ENCODE data around the gene PRUNE1.

Gene PRUNE1

DNA sequence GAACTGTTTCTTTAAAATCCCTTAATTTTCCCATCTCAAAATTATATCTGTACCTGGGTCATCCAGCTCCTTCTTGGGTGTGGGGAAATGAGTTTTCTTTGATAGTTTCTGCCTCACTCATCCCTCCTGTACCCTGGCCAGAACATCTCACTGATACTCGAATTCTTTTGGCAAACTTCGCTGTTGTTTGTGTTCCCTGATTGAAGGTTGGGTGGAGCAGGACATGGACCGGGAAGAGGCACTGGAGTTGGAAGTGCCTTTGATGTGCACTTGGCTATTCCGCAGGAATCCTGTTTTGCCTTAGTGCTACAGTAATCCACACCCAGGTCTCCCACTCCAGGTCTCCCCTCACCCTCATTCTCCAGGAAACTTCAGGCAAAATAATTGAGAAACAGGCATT, 12.8 kb upstream of the PRUNE1 start:
- Mint-ChIP-seq H3K27ac (no peak overlapping the region), H3K4me1 (peaks cover 20% of the 10 kb centered on the region), H3K4me3 (no peak overlapping the region), H3K9me3 (no peaks in the 10 kb centered on the region), H3K27me3 (no peaks in the 10 kb centered on the region)
- DNase-seq (no peak), ATAC-seq (no peak)

DNA sequence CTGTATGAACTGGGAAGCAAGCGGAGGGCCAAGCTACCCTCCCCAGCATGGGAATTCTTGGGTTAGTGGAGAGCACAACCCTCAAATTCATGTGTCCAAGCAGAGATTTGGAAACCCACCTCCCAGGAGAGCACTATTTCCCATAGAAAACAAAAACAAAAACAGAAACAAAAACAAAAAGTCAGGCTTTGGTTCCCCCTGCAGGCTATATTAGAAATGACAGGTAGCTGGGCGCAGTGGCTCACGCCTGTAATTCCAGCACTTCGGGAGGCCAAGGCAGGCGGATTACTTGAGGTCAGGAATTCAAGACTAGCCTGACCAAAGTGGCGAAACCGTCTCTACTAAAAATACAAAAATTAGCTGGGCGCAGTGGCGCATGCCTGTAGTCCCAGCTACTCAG, 12.4 kb upstream of the PRUNE1 start:
- Mint-ChIP-seq H3K27ac (no peak overlapping the region), H3K4me3 (no peak overlapping the region)

DNA sequence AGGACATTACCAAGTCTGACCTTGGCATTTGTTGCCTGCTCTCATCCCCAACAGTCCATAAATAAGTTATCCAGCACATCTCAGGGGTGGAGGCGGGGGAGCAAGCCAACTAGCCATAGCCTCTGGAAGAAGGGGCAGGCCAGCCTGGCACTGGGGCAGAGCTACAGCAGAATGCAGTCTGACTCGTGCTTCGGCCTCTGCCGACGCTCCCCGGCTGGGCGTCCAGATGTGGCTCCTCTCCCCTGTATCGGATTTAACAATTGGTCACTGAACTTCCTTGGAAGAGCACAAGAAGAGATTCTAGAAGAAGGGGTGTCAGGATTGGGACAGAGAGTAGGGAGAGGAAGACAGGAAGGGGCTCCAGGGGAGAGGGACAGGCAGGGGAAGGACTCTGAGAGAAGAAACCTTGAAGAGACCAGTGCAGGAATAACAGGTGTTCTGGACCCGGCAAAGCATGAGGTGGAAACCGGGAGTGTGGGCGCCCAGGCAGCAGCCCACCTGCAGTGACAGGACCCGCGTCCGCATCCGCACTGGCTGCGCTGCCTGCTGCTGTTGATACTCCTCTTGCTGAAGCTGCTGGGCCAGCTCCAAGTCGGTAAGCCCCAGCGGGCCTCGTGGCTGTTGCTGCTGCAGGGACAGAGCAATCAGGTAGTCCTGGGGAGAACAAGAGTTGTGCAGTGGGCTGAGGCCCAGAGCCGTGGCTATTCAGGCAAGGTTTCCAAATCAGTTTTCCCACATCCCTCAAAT, 10.9 kb upstream of the PRUNE1 start:
- H3K4me1 Mint-ChIP-seq: peaks cover 38% of the 10 kb centered on the region
- H3K9me3 Mint-ChIP-seq: no peaks in the 10 kb centered on the region
- no peak overlapping the region for H3K27ac Mint-ChIP-seq
- H3K27me3 Mint-ChIP-seq: no peaks in the 10 kb centered on the region
- H3K4me3 Mint-ChIP-seq: no peak overlapping the region
- no peak for ATAC-seq
- no peak for DNase-seq

More for the DNA sequence above, 12.4 kb upstream of the PRUNE1 start:
- no peak for DNase-seq
- Mint-ChIP-seq H3K27me3 (no peaks in the 10 kb centered on the region), H3K9me3 (no peaks in the 10 kb centered on the region), H3K4me1 (peaks cover 24% of the 10 kb centered on the region)
- no peak for ATAC-seq

DNA sequence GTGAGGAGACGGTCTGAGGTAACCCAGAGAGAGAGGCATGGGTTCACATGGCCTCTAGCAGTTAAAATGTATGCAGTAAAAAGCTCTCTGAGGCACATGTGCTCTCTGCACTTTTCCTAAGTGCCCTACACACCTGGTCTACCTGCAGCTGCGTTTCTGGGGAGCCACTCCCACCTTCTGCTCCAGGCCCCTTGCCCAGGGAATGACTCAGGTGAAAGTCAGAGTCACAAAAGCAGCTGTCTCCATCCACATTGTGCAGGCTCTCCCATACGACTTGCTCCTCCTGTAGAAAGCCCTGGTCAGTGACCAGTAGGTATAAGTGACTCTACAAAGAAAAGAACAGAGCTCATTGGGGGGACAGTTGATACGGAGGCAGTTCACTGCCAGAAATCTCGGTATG, 10.3 kb upstream of the PRUNE1 start:
- ATAC-seq: no peak
- H3K27me3 Mint-ChIP-seq: no peaks in the 10 kb centered on the region
- no peaks in the 10 kb centered on the region for H3K9me3 Mint-ChIP-seq
- H3K4me1 Mint-ChIP-seq: peaks cover 44% of the 10 kb centered on the region
- no peak overlapping the region for H3K4me3 Mint-ChIP-seq
- DNase-seq: no peak
- H3K27ac Mint-ChIP-seq: no peak overlapping the region

DNA sequence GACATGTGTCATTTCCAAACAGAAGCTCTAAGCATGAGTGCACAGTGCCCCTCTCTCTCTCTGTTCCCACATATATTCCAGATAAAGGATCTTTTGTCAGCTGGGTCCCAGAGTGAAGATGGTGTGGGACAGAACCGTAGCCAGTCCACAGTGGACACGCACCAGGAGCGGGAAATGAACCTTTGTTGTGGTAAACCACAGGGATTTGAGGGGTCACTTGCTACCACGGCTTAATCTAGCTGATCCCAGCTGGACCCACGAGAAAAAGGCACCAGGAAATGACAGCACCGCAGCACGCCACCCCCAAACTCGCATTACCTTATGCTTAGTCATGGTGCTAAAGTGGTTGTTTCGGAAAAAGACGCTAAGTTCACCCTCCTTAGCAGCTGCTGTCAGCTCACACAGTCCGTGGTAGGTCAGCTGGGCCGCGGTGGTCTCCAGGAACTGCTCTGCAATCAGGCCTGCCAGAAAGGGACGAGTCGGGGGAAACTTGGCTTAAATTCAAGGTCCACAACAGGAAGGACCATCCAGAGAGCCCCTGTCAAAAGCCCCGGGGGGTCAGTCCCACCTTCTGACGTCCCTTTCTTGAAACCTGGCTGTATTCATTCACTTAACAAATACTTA, 9.1 kb upstream of the PRUNE1 start:
- DNase-seq (no peak), ATAC-seq (peak; percentile 57)
- H3K27me3 Mint-ChIP-seq: no peaks in the 10 kb centered on the region
- H3K9me3 Mint-ChIP-seq: no peaks in the 10 kb centered on the region
- no peak overlapping the region for H3K4me3 Mint-ChIP-seq
- no peak overlapping the region for H3K27ac Mint-ChIP-seq
- H3K4me1 Mint-ChIP-seq: peaks cover 57% of the 10 kb centered on the region

DNA sequence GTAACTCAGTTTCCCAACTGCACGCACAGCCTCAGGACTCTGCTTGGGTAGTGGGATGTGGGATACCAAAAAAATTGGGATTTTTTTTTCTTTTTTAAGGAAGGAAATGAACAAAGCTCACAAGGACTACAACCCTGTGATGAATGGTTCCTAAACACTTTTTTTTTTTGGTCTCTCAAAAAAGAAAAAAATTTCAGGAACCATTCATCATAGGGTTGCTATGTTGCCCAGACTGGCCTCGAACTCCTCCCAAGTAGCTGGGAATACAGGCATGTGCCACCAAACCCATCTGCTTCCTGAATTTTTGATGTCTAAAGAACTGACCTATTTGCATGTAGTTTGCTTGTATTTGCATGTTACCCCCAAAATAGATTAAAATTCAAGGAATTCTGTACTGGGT, 8.3 kb upstream of the PRUNE1 start:
- ATAC-seq (no peak), DNase-seq (no peak)
- Mint-ChIP-seq H3K27me3 (no peaks in the 10 kb centered on the region), H3K4me3 (no peak overlapping the region), H3K27ac (no peak overlapping the region), H3K4me1 (peaks cover 64% of the 10 kb centered on the region), H3K9me3 (no peaks in the 10 kb centered on the region)

DNA sequence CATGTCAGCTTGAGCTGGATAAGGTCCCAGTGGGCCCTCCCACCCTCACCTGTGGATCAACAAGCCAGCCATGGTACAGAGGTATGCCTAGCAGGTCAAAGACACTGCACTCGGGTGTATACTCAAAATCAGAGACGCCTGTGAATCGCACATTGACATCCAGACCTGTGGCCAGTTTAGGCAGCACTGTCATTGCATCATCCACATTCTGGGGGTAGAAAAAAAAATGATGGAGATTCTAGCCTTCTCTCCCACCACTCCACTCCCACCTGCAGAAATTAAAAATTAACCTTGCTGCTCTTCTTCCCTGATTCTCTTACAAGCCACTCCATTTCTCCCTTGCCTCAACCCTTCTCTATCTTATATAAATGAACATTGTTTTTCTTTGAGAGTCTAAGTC, 7.8 kb upstream of the PRUNE1 start:
- Mint-ChIP-seq H3K27ac (peak overlapping the region in 1 of 2 donors; percentile 75), H3K9me3 (no peaks in the 10 kb centered on the region)

DNA sequence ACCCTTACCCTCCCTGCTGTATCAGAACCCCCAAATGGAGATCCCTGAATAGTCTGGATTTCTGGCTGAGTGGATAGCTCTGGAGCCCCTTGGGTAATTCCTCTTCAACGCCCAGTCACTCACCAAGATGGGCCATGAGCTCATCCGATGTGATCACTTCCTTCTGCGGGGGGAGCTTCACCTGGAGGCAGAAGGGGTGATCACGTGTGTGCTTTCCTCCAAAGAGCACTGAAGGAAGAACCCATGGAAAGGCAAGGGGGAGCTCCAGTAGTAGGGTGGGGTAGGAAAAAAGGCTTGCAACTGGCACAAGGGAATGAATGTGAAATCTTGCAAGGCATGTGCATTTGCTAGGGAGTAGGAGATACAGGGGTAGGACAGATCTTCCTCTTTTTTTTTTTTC, 6.6 kb upstream of the PRUNE1 start:
- peaks cover 74% of the 10 kb centered on the region for H3K4me1 Mint-ChIP-seq
- ATAC-seq (no peak), DNase-seq (no peak)
- peak overlapping the region in 1 of 2 donors; percentile 27 for H3K27ac Mint-ChIP-seq
- H3K27me3 Mint-ChIP-seq: no peaks in the 10 kb centered on the region
- H3K4me3 Mint-ChIP-seq: no peak overlapping the region
- H3K9me3 Mint-ChIP-seq: no peaks in the 10 kb centered on the region

More for the DNA sequence above, 7.8 kb upstream of the PRUNE1 start:
- ATAC-seq: no peak
- peaks cover 69% of the 10 kb centered on the region for H3K4me1 Mint-ChIP-seq
- no peak overlapping the region for H3K4me3 Mint-ChIP-seq
- no peaks in the 10 kb centered on the region for H3K27me3 Mint-ChIP-seq
- DNase-seq: no peak

DNA sequence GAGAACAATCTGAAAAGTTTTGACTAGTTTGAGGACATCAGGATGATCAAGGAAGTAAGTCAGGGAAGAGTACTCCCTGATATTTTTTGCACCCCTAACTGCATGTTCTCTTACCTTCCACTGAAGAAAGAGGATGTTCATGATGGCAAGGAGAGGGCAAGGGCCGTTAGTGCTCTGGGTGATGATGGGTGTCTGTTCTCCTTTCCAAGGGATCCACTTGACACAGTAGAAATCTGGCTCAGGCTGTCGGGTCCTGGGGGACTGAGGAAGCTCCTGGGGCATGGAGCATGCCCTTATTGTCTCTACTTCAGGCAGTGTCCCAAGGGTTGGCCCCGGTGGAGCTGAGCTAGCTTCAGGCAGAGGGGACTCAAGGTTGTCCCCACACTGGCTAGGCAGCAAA, 6.2 kb upstream of the PRUNE1 start:
- Mint-ChIP-seq H3K4me3 (no peak overlapping the region), H3K9me3 (no peaks in the 10 kb centered on the region), H3K4me1 (peaks cover 79% of the 10 kb centered on the region), H3K27ac (no peak overlapping the region), H3K27me3 (no peaks in the 10 kb centered on the region)
- DNase-seq (no peak), ATAC-seq (no peak)

DNA sequence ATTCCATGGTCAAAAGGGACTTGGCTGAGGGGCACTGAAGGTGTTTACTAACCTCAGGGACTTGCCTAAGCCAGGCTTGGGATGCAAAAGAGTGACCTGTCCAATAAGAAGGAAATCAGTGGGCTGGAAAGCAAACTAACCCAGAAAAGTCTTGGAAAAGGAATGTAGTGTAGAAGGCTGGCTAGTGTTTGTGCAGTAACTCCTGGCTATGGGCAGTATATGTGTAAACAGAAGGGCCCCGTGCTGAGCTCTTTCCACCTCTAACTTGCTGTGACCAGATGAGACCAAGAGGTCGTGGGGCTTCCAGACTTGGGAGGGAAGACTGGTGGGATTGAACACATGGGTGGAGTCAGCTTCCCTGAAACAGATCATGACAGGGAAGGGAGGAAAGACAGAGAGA, 5.6 kb upstream of the PRUNE1 start:
- Mint-ChIP-seq H3K27me3 (no peaks in the 10 kb centered on the region), H3K9me3 (no peaks in the 10 kb centered on the region), H3K4me1 (peaks cover 84% of the 10 kb centered on the region), H3K27ac (peak overlapping the region; percentile 79 to 93), H3K4me3 (peak overlapping the region; percentile 39 to 66)
- ATAC-seq: no peak
- no peak for DNase-seq

DNA sequence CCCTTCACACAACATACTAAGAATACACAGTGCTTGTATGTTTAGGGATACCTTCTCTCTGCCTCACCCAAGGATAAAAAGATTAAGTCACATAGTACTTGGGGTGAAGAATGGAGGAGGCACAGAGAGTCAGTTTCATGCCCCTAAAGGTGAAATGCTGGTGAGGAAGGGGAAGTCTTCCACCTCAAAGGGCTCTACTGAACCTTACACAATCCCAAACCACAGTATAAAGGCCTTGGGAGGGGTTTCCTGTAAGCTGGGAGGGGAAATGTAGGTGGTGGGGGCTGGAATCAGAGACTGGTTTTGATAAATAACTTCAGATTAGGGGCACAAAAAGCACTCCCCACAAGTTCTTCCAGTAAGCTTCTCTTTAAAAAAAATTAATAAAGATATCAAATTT, 5.1 kb upstream of the PRUNE1 start:
- Mint-ChIP-seq H3K27me3 (no peaks in the 10 kb centered on the region), H3K4me1 (peaks cover 88% of the 10 kb centered on the region), H3K27ac (peak overlapping the region in 1 of 2 donors; percentile 30), H3K4me3 (peak overlapping the region; percentile 39 to 66), H3K9me3 (no peaks in the 10 kb centered on the region)
- no peak for DNase-seq
- no peak for ATAC-seq

DNA sequence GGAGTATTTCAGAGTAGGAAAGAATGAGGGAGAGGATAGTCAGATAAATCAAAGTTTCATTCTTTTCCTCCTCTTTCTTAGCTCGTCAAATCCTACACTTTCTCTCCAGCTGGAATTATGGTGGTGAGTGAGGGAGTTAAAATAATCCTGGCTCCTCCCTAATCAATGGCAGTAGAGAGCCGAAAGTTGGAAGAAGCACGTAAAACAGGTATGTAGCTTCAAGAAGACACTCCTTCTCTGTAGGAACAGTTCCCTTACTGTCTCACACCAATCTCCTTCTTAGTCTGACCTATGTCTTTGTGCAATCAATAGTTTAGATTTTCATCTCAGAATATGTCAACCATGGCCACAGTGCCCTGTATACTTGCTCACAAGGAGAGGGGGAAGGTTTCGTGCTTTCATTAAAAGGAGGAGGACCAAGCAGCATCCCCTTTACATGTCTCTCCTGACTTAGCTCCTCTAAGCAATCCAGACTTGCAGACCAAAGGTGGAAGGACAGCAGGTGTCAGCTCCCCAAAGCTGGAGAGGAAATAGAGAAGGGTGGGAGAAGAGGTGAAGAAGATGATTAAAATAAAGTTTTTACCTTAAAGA, 2.4 kb upstream of the PRUNE1 start:
- no peak for ATAC-seq
- Mint-ChIP-seq H3K4me1 (peaks cover 96% of the 10 kb centered on the region), H3K27me3 (no peaks in the 10 kb centered on the region), H3K9me3 (no peaks in the 10 kb centered on the region), H3K4me3 (peak overlapping the region; percentile 98 to 100), H3K27ac (peak overlapping the region; percentile 98 to 99)
- DNase-seq: no peak

DNA sequence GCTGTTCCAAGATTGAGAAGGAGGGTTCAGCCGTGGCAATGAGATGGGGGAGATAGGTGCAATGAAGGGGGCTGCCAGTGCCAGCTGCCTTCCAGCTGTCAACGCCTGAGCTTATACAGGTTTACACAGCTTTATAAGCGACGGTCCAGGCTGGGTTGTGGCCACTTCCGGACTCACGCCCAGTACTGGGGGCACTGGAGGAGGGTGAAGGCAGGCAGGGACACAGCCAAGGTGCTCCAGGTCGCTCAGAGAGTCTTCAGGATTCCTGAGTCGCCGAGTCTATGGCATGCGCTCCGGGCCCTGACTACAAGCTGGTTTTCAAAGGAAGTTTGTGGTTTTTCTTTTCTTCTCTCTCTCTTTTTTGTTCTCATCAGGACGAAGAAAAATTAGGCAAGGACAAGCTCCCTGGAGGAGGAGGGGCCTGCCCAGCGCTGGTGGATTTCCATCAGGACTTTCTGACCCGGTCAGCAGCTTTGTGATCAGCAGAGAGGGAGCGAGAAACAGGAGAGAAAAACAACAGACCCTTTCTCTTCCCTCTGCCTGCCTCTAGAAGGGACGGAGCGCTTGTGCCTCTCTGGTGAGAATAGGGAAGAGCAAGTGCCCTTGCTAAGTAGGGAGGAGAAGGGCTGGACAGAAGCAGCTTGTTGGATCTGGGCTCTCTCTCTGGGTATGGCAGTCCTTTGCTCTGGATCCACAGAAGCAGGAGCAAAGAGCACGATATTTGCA, 1.8 kb upstream of the PRUNE1 start, which contains the start of gene MINDY1:
Gene MINDY1 (minus strand): TSS at position 576 of the 726 bp plus-strand sequence. CDS start 4,285 bp downstream, outside the sequence.
- H3K4me3 Mint-ChIP-seq: peak within 1 kb of the TSS; percentile 98 to 100
- no peaks in the 10 kb centered on the region for H3K27me3 Mint-ChIP-seq
- DNase-seq (peak; percentile 32 to 59), ATAC-seq (peak; percentile 67)
- H3K4me1 Mint-ChIP-seq: peaks cover 96% of the 10 kb centered on the region
- peak within 1 kb of the TSS; percentile 98 to 99 for H3K27ac Mint-ChIP-seq
- H3K9me3 Mint-ChIP-seq: no peaks in the 10 kb centered on the region

DNA sequence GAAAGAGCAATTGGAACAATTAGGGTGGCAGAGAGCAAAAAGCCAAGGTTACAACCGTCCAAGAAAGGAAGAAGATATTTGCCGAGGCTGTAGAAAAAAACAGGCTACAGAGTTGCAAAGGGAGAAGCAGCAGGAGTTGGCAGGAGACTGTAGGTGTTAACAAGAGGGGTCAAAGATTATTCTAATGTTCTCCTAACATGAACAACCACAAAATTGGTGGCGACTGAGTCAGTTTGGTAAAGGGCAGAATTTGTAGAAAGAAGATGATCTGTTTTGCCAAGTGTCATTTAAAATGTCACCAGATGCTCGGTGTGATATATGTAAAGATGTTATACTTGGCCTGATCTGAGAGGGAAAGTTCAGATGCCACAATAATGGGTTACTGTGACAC, 401 bp upstream of the PRUNE1 start:
- Mint-ChIP-seq H3K27ac (peak overlapping the region; percentile 98 to 99), H3K9me3 (no peaks in the 10 kb centered on the region), H3K27me3 (no peaks in the 10 kb centered on the region), H3K4me1 (peaks cover 93% of the 10 kb centered on the region), H3K4me3 (peak overlapping the region; percentile 98 to 100)
- ATAC-seq (no peak), DNase-seq (no peak)

DNA sequence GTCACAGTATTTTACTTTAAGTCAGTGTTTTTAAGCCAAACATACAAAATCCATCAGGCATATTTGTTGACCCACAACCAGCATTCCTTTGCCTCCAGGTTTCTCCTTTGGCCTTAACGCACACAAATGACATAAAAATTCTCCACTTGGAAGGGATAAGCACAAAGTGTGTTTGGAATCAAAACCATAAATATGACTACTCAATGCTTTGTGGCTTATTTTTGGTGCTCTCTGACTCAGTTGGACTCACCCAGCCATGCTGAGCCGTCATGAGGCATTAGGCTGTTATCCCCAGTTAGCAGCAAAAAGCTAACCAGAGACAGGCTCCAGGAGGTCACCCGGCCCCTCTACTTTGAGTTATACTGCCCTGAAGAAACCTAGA, 948 bp downstream of the PRUNE1 start:
- Mint-ChIP-seq H3K4me3 (peak overlapping the region; percentile 98 to 100), H3K27me3 (no peaks in the 10 kb centered on the region), H3K27ac (peak overlapping the region; percentile 98 to 99), H3K9me3 (no peaks in the 10 kb centered on the region), H3K4me1 (peaks cover 88% of the 10 kb centered on the region)
- ATAC-seq (no peak), DNase-seq (no peak)
